AG09309 (cell line): ENCODE measurements around the gene PHF12.

Experiments
- DNase-seq: peaks from one replicate; pipeline ENCODE4 v3.0.0-alpha.2; 2010; ENCODE audit warnings: low read depth
- H3K4me3 ChIP-seq: 2 replicates; pipeline ENCODE4 v1.5.1; 2011; ENCODE audit warnings: mild to moderate bottlenecking, low read depth, low read length, moderate library complexity; ENCODE audit not compliant: control insufficient read depth
- CTCF ChIP-seq: IDR thresholded peaks from 2 replicates; pipeline ENCODE4 v1.5.1; 2011; ENCODE audit warnings: mild to moderate bottlenecking, low read depth, low read length, inconsistent platforms; ENCODE audit not compliant: insufficient read depth, control insufficient read depth; ENCODE audit errors: missing control alignments

Gene PHF12

GRCh38 chr17:28960256-28961061 lies 9.1 kb upstream of the PHF12 start:
- TF ChIP-seq CTCF: no peak
- DNase-seq: no peak
- no peak overlapping the region for H3K4me3 ChIP-seq

GRCh38 chr17:28959471-28959871 lies 8.2 kb upstream of the PHF12 start:
- TF ChIP-seq CTCF: no peak
- H3K4me3 ChIP-seq: no peak overlapping the region
- no peak for DNase-seq

GRCh38 chr17:28958820-28959455 lies 7.6 kb upstream of the PHF12 start:
- no peak for DNase-seq
- no peak for TF ChIP-seq CTCF
- no peak overlapping the region for H3K4me3 ChIP-seq

- DNase-seq: no peak
- no peak for TF ChIP-seq CTCF
- no peak overlapping the region for H3K4me3 ChIP-seq
Observed at GRCh38 chr17:28957992-28958355, 6.7 kb upstream of the PHF12 start.

GRCh38 chr17:28957277-28957991 lies 6.1 kb upstream of the PHF12 start:
- no peak for DNase-seq
- H3K4me3 ChIP-seq: no peak overlapping the region
- no peak for TF ChIP-seq CTCF

GRCh38 chr17:28956861-28957260 lies 5.5 kb upstream of the PHF12 start:
- TF ChIP-seq CTCF: no peak
- DNase-seq: no peak

More at GRCh38 chr17:28956861-28957260, 5.5 kb upstream of the PHF12 start:
- no peak overlapping the region for H3K4me3 ChIP-seq
